K562 (cell line): ENCODE data around the gene TRABD. TPM values are rescaled to one million over a fixed set of nuclear protein-coding genes. Genes with fewer than 3 reads are reported as not detected.

ENCODE experiments used
- ARID3B ChIP-seq: fragments of 250-450 bp; sonication (Bioruptor Pico); IDR thresholded peaks from 2 replicates; pipeline ENCODE4 v1.4.0; 2020; ENCODE audit warnings: borderline replicate concordance
- ARID4B ChIP-seq: sonication (generic); formaldehyde crosslinking; IDR thresholded peaks from 2 replicates; pipeline ENCODE4 v1.8.0; 2022; ENCODE audit warnings: mild to moderate bottlenecking, missing genetic modification reagents
- CSDE1 ChIP-seq, 2 experiments: fragments of 450-650 bp; IDR thresholded peaks; 2 replicates each; pipeline ENCODE4 v1.6.1; 2016; ENCODE audit warnings: mild to moderate bottlenecking in 1 of 2
- FOXJ2 ChIP-seq: fragments of 200-800 bp; sonication (Bioruptor generic); IDR thresholded peaks from 2 replicates; pipeline ENCODE4 v1.6.1; 2016; ENCODE audit warnings: missing genetic modification characterization, missing compliant biosample characterization
- PCBP1 ChIP-seq: fragments of 200-400 bp; formaldehyde crosslinking; IDR thresholded peaks from 2 replicates; pipeline ENCODE4 v1.6.1; 2018; ENCODE audit warnings: mild to moderate bottlenecking, low read depth, low read length; ENCODE audit not compliant: poor library complexity, severe bottlenecking
- PURB ChIP-seq: sonication (generic); formaldehyde crosslinking; IDR thresholded peaks from 2 replicates; pipeline ENCODE4 v1.9.0; 2021; ENCODE audit warnings: low read depth, mild to moderate bottlenecking, missing genetic modification reagents
- STAG1 ChIP-seq: sonication (generic); formaldehyde crosslinking; IDR thresholded peaks from 2 replicates; pipeline ENCODE4 v1.5.0; 2020; ENCODE audit warnings: missing genetic modification reagents, borderline replicate concordance
- SUPT5H ChIP-seq: fragments of 450-650 bp; IDR thresholded peaks from 2 replicates; pipeline ENCODE4 v1.6.1; 2016
- TCF7 ChIP-seq: sonication (generic); IDR thresholded peaks from 2 replicates; pipeline ENCODE4 v1.6.1; 2016; ENCODE audit warnings: antibody characterized with exemption, borderline replicate concordance
- TCF7L2 ChIP-seq: fragments of 150-350 bp; IDR thresholded peaks from 2 replicates; pipeline ENCODE4 v1.6.1; 2016; ENCODE audit warnings: low read depth, mild to moderate bottlenecking, low read length, moderate library complexity
- TSHZ1 ChIP-seq: fragments of 250-450 bp; sonication (Bioruptor Pico); IDR thresholded peaks from 2 replicates; pipeline ENCODE4 v1.4.0; 2020; ENCODE audit warnings: mild to moderate bottlenecking, moderate library complexity
- XRCC4 ChIP-seq: IDR thresholded peaks from one replicate; pipeline ENCODE4 v1.6.1; 2011; ENCODE audit not compliant: insufficient read depth, insufficient read length; ENCODE audit errors: extremely low read depth
- ZNF124 ChIP-seq: sonication (generic); formaldehyde crosslinking; IDR thresholded peaks from 2 replicates; pipeline ENCODE4 v1.8.1; 2022; ENCODE audit warnings: missing genetic modification reagents
- ZNF644 ChIP-seq: fragments of 200-800 bp; sonication (Bioruptor generic); IDR thresholded peaks from 2 replicates; pipeline ENCODE4 v1.6.1; 2016; ENCODE audit warnings: low read depth, missing genetic modification characterization, missing compliant biosample characterization
- ZNF79 ChIP-seq: fragments of 250-450 bp; sonication (Bioruptor Pico); IDR thresholded peaks from 2 replicates; pipeline ENCODE4 v1.4.0; 2020; ENCODE audit warnings: low read depth, mild to moderate bottlenecking, moderate library complexity
- polyA plus RNA-seq, 8 experiments: library from polyadenylated mRNA; depleted of rRNA in 4 of 8; stranded (reverse) in 5 of 8; unstranded in 3 of 8; fragments of >200 nt; fragmentation: Nextera tagmentation in 2 of 8; fragmentation: Illumina TruSeq in 1 of 8; extraction: Ambion mirVana in 2 of 8; extraction: Trizol in 1 of 8; gene quantifications; 2 replicates each; pipeline versions ENCODE4 v1.2.1 to v1.2.3, GENCODE V29; 2011 to 2014; ENCODE audit warnings: inconsistent platforms in 1 of 8, missing spikeins in 1 of 8
- total RNA-seq, 7 experiments: library from RNA; depleted of rRNA in 6 of 7; stranded (reverse); fragments of >200 nt in 6 of 7; fragmentation: Illumina TruSeq in 2 of 7; extraction: Trizol in 2 of 7; gene quantifications; 2 replicates each; pipeline versions ENCODE4 v1.2.1 to v1.2.3, GENCODE V29; 2011 to 2021; ENCODE audit warnings: low replicate concordance in 1 of 7

The TRABD gene
- total and polyA plus RNA-seq, 9 of the 15 experiments (the other 6 are each of a cell fraction or from before 2014, with no cell fraction given) = 0.08 to 62.9 (median 14.0) TPM

GRCh38 chr22:50244420-50245213 lies 58.9 kb downstream of the TRABD start, which contains the start of gene TUBGCP6 (continued):
- TF ChIP-seq ARID4B (CRISPR knock-in tag) (peak; percentile 79; the same call in 1 of the 2 replicates), ZNF124 (CRISPR knock-in tag) (no peak), STAG1 (CRISPR knock-in tag) (no peak), ZNF79 (CRISPR knock-in tag) (no peak), SUPT5H (peak; percentile 87), TCF7 (no peak), CSDE1 (IDR thresholded peaks at IDR 0.05) (peak in 1 of 2 experiments; percentile 77; a peak in 1 of 4 replicates), ZNF644 (tag) (no peak), TSHZ1 (no peak), ARID3B (no peak), FOXJ2 (tag) (no peak), TCF7L2 (no peak), XRCC4 (no peak), PURB (CRISPR knock-in tag) (no peak), PCBP1 (no peak)
